Aorta (tissue), 5 donors: ENCODE data around the gene SPANXA1. TPM values are rescaled to one million over a fixed set of nuclear protein-coding genes. Genes with fewer than 3 reads are reported as not detected.
A peak's percentile ranks its signal among the peaks of the same experiment; 100 is the strongest.
"Not testable (repeated sequence)": the region's sequence is repeated elsewhere in the genome, so short reads cannot be mapped to it uniquely, and the experiment has no call there.

Experiments
- ATAC-seq: fragments of 200-7000 bp; cut with Tn5 transposase; one replicate; pipeline ENCODE4 v1.9.1; 2022; ENCODE audit warnings: moderate library complexity; ENCODE audit not compliant: low FRiP score
- DNase-seq, 2 donors: peaks; one replicate each; pipeline ENCODE4 v3.0.0-alpha.2; 2020
- H3K27ac ChIP-seq, 2 donors: one replicate each; pipeline ENCODE4 v1.5.1; 2013; ENCODE audit warnings: low read length in 2 of 2, mild to moderate bottlenecking in 2 of 2, moderate library complexity in 2 of 2, control low read depth in 1 of 2, inconsistent platforms in 1 of 2, low read depth in 1 of 2
- H3K27me3 ChIP-seq, 2 donors: one replicate each; pipeline ENCODE4 v1.6.1; 2013; ENCODE audit warnings: control low read depth in 1 of 2, low read length in 1 of 2, mild to moderate bottlenecking in 1 of 2, moderate library complexity in 1 of 2; ENCODE audit not compliant: insufficient read depth in 2 of 2, control insufficient read depth in 1 of 2
- H3K36me3 ChIP-seq, 2 donors: one replicate each; pipeline ENCODE4 v1.6.1; 2013; ENCODE audit warnings: control low read depth in 1 of 2, low read length in 1 of 2, mild to moderate bottlenecking in 1 of 2; ENCODE audit not compliant: insufficient read depth in 2 of 2, control insufficient read depth in 1 of 2
- H3K4me1 ChIP-seq, 2 donors: one replicate each; pipeline ENCODE4 v1.6.1; 2013; ENCODE audit warnings: low read length in 2 of 2, control low read depth in 1 of 2, mild to moderate bottlenecking in 1 of 2, moderate library complexity in 1 of 2; ENCODE audit not compliant: insufficient read depth in 2 of 2, control insufficient read depth in 1 of 2
- H3K4me3 ChIP-seq, 2 donors: one replicate each; pipeline ENCODE4 v1.5.1; 2013; ENCODE audit warnings: low read length in 2 of 2, control low read depth in 1 of 2, mild to moderate bottlenecking in 1 of 2
- H3K9me3 ChIP-seq: one replicate; pipeline ENCODE4 v1.6.1; 2013; ENCODE audit warnings: mild to moderate bottlenecking, low read length; ENCODE audit not compliant: control insufficient read depth
- WGBS, 2 donors: extraction: QIAGEN DNeasy Blood & Tissue Kit; methylation state at CpG; one replicate each; pipeline ENCODE4 v1.1.7; 2013; 5-methylcytosine and 5-hydroxymethylcytosine counted together
- intact Hi-C, 2 donors: fragments of 100-400 bp; cut with DNase I; formaldehyde crosslinking; loops; one replicate each; pipeline versions ENCODE4 v1.14.2 to v1.15.0; 2022
- long read RNA-seq, 2 donors: library from polyadenylated mRNA; unstranded; transcript quantifications; one replicate each; pipeline ENCODE4 v2.0.0, GENCODE V29; 2020 to 2021
- polyA plus RNA-seq, 2 donors: library from polyadenylated mRNA; stranded (reverse); fragments of 200-250 nt; gene quantifications; one replicate each; pipeline ENCODE4 v1.2.3, GENCODE V29; 2013
- total RNA-seq, 2 donors: library from RNA; stranded (reverse); fragmentation: NEBNext Ultra II Directional; extraction: Animal tissue kit (Norgen Biotek cat#: 25700); gene quantifications; one replicate each; pipeline ENCODE4 v1.2.1, GENCODE V29; 2021
- donor health status: healthy with polysubstance abuse.
- donor health status: Bipolar disorder and iron deficiency.
- donor health status: DM: no; HTN: no; CAD: no.
- donor health status: DM: no; HTN: no; CAD: no.
- donor health status: DM: yes; HTN: yes; CAD: no.

Gene SPANXA1
- not detected for total RNA-seq
- not detected for polyA plus RNA-seq
- long read RNA-seq, donor 1 = 0 reads
- long read RNA-seq, donor 2 = 0 reads

- intact Hi-C loops, H3K36me3 ChIP-seq, ATAC-seq, H3K27me3 ChIP-seq, H3K4me3 ChIP-seq, H3K27ac ChIP-seq, DNase-seq, H3K9me3 ChIP-seq, H3K4me1 ChIP-seq: not testable (repeated sequence)
- WGBS, 2 donors = no CpG with 5 or more reads among the region's 10 CpGs
These were observed at the start of gene SPANXA1 for GRCh38 chrX:141584638-141585037. SPANXA1 (minus strand) TSS chrX:141584738; CDS start chrX:141584678, 60 bp downstream.

GRCh38 chrX:141632124-141632523 is 47.6 kb upstream of the SPANXA1 start:
- Histone ChIP-seq H3K4me1 (no peaks in the 10 kb centered on the region), H3K9me3 (no peaks in the 10 kb centered on the region), H3K27ac (no peak overlapping the region), H3K4me3 (no peak overlapping the region), H3K27me3 (no peaks in the 10 kb centered on the region), H3K36me3 (no peaks in the 10 kb centered on the region)
- ATAC-seq (no peak), DNase-seq (no peak)
- intact Hi-C loops = no loop called here

- intact Hi-C loops = no loop called here
- no peak for ATAC-seq
- Histone ChIP-seq H3K36me3 (no peaks in the 10 kb centered on the region), H3K9me3 (no peaks in the 10 kb centered on the region), H3K4me1 (no peaks in the 10 kb centered on the region), H3K27me3 (no peaks in the 10 kb centered on the region), H3K4me3 (no peak overlapping the region), H3K27ac (no peak overlapping the region)
- DNase-seq = no peak
- 45 to 72% methylated on average over 2 of the region's 2 CpGs for WGBS, 2 donors
These were observed 34.8 kb upstream of the SPANXA1 start for GRCh38 chrX:141619336-141619735.

- Histone ChIP-seq H3K4me3 (no peak overlapping the region), H3K9me3 (no peaks in the 10 kb centered on the region), H3K4me1 (no peaks in the 10 kb centered on the region), H3K36me3 (no peaks in the 10 kb centered on the region), H3K27ac (no peak overlapping the region), H3K27me3 (no peaks in the 10 kb centered on the region)
- no peak for DNase-seq
- intact Hi-C loops = no loop called here
- no peak for ATAC-seq
- 98 to 100% methylated on average over 1 of the region's 1 CpG for WGBS, 2 donors
These were observed 24.6 kb upstream of the SPANXA1 start for GRCh38 chrX:141609111-141609510.

GRCh38 chrX:141589408-141589807 is 4.9 kb upstream of the SPANXA1 start, which contains the start of gene SPANXA2:
SPANXA2 (plus strand) TSS chrX:141589708; CDS start chrX:141589768, 60 bp downstream.
- H3K36me3 ChIP-seq, H3K9me3 ChIP-seq, H3K27me3 ChIP-seq, H3K4me1 ChIP-seq, H3K27ac ChIP-seq, H3K4me3 ChIP-seq, ATAC-seq, DNase-seq, intact Hi-C loops: not testable (repeated sequence)
- no CpG with 5 or more reads among the region's 10 CpGs for WGBS, 2 donors

- H3K36me3 ChIP-seq, H3K27ac ChIP-seq, H3K27me3 ChIP-seq, H3K9me3 ChIP-seq, H3K4me3 ChIP-seq, H3K4me1 ChIP-seq, intact Hi-C loops, ATAC-seq: not testable (repeated sequence)
- peak in 1 of 2 donors; percentile 46 for DNase-seq
- 80 to 97% methylated on average over 6 to 8 of the region's 16 CpGs for WGBS, 2 donors
These were observed 42.0 kb downstream of the SPANXA1 start for GRCh38 chrX:141542551-141542950.

Other genes with a start within 250 kb of the SPANXA1 start
- not detected for gene SPANXA2, start 5.0 kb upstream of the SPANXA1 start, total RNA-seq
- not detected for gene SPANXA2, start 5.0 kb upstream of the SPANXA1 start, polyA plus RNA-seq
- not detected for gene SPANXD, start 114.0 kb upstream of the SPANXA1 start, total RNA-seq
- gene SPANXD, start 114.0 kb upstream of the SPANXA1 start, polyA plus RNA-seq = not detected